ENCODE data around the gene RNF212B.

- TF ChIP-seq CTCF (IDR thresholded peaks at IDR 0.05) (no peak), POLR2A (IDR thresholded peaks at IDR 0.05) (no peak)
These were observed at the start of gene RNF212B for GRCh38 chr14:23237772-23238594.

Measured in gastroesophageal sphincter (tissue), 3 donors.